Adrenal gland (tissue), 5 donors: ENCODE results near the gene ATP6V1F.

Experiments
- POLR2A ChIP-seq, 2 donors: fragments of 450-650 bp; IDR thresholded peaks; one replicate each; pipeline ENCODE4 v1.6.1; 2017; ENCODE audit warnings: antibody characterized with exemption in 2 of 2, mild to moderate bottlenecking in 2 of 2, moderate library complexity in 1 of 2
- TF ChIP-seq, protein P1 (sequence below), 6 experiments: fragments of 450-650 bp in 4 of 6; fragments of 200-600 bp in 2 of 6; sonication (generic) in 1 of 6; IDR thresholded peaks; 1 replicate in 5 of 6; 2 replicates in 1 of 6; pipeline versions ENCODE4 v1.5.1 to v1.8.0; 2016 to 2021; ENCODE audit warnings: antibody characterized with exemption in 6 of 6, mild to moderate bottlenecking in 2 of 6, moderate library complexity in 1 of 6
- donor health status: DM: no; HTN: no; CAD: no.

DNA sequence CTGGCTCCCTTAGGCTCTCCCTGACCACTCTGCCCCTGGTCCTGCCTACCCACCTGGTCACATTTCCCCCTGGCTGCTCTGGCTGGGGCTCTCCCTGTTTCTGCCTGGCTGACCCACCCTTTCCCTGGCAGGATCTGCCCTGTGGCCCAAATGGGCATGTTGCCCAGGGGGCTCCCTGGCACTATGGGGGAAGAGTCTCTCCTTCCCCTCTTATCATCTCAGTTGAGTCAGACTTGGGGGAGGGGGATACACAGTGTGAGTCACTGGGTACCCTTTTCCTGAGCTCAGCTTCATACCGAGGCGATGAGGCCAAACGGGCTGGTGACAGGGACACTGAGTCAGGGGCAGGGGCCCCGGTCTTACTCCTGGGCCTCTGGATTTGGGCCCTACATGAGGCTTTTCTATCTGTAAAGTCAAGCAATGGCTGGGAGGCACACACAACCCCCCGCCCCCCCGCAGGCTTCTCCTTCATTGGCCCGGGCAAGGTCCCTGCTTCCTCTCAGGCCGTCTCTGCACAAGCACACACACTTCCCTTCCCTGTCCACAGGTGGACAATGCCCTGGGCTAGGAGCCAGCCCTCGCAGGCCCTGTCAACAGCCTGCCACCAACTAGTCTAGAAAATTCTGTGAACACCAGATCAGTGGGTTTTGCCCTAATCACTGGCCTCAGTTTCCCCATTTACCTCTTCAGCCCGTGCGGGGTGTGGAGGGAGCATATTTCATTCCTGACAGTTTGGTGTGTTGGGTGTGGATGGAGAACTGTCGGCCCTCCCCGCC is 33.1 kb upstream of the ATP6V1F start:
- TF ChIP-seq POLR2A (IDR thresholded peaks at IDR 0.05) = no peak
- TF ChIP-seq, protein P1, sequence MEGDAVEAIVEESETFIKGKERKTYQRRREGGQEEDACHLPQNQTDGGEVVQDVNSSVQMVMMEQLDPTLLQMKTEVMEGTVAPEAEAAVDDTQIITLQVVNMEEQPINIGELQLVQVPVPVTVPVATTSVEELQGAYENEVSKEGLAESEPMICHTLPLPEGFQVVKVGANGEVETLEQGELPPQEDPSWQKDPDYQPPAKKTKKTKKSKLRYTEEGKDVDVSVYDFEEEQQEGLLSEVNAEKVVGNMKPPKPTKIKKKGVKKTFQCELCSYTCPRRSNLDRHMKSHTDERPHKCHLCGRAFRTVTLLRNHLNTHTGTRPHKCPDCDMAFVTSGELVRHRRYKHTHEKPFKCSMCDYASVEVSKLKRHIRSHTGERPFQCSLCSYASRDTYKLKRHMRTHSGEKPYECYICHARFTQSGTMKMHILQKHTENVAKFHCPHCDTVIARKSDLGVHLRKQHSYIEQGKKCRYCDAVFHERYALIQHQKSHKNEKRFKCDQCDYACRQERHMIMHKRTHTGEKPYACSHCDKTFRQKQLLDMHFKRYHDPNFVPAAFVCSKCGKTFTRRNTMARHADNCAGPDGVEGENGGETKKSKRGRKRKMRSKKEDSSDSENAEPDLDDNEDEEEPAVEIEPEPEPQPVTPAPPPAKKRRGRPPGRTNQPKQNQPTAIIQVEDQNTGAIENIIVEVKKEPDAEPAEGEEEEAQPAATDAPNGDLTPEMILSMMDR (IDR thresholded peaks at IDR 0.05) = no peak
